Measurements from ENCODE around the gene ACER2. TPM values are rescaled to one million over a fixed set of nuclear protein-coding genes. Genes with fewer than 3 reads are reported as not detected.
A peak's percentile ranks its signal among the peaks of the same experiment; 100 is the strongest.

ACER2 gene
- total and polyA plus RNA-seq, 2 of the 4 experiments (the other 2 are of a cell fraction): 0.84 to 1.6 TPM

DNA sequence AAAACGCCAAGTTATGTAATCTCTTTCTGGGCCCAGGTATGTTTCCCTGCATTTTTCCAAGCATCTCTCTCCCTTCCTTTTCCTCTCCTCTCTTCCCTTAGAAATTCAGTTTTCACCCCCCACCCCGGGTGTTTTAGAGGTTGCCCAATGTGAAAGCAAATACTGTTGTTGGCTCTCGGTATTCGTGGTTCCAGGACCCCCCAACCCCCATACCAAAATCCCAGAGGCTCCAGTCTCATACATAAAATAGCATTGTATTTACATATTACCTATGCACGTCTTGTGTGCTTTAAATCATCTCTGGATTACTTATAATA, 48.8 kb downstream of the ACER2 start:
- Histone ChIP-seq H3K9ac (ENCODE audit: low read depth, low read length) (peak overlapping the region; percentile 45; the same call in 1 of the 2 replicates), H3K36me3 (ENCODE audit: control insufficient read depth, insufficient read depth, low read length) (no peaks in the 10 kb centered on the region), H3K23ac (ENCODE audit: low read depth, low read length) (no peak overlapping the region), H4K5ac (ENCODE audit: low read depth, low read length) (no peak overlapping the region), H2BK20ac (ENCODE audit: low read depth, low read length) (no peak overlapping the region), H3K4me3 (ENCODE audit: insufficient read depth, low read depth, low read length) (peak overlapping the region; percentile 24; the same call in 1 of the 2 replicates), H3K9me3 (ENCODE audit: control insufficient read depth, insufficient read depth, low read length) (no peaks in the 10 kb centered on the region), H3K18ac (ENCODE audit: low read depth, low read length) (no peak overlapping the region), H3K27ac (ENCODE audit: insufficient read depth, low read length) (no peak overlapping the region), H3K9me1 (ENCODE audit: insufficient read depth, low read length) (no peaks in the 10 kb centered on the region), H3K4me2 (ENCODE audit: low read depth, low read length) (peak overlapping the region; percentile 85), H3K79me1 (ENCODE audit: low read depth in 1 of 2, low read length in 2 of 2) (no peaks in the 10 kb centered on the region), H4K91ac (ENCODE audit: insufficient read depth, low read depth, low read length) (no peak overlapping the region), H2AK5ac (ENCODE audit: low read depth, low read length) (no peak overlapping the region), H4K20me1 (ENCODE audit: insufficient read depth, low read length) (no peaks in the 10 kb centered on the region), H2BK120ac (ENCODE audit: low read depth, low read length) (no peak overlapping the region), H3K4ac (ENCODE audit: low read depth, low read length) (no peak overlapping the region), H2BK15ac (ENCODE audit: low read depth, low read length) (no peak overlapping the region), H3K27me3 (ENCODE audit: control insufficient read depth, insufficient read depth, low read length) (0 out of 2 replicates have a peak, but pooled peaks cover 2% of the 10 kb centered on the region), H2AFZ (replicated peaks; ENCODE audit: low read length, poor library complexity) (no peak overlapping the region), H3K14ac (replicated peaks; ENCODE audit: low read depth, low read length) (no peak overlapping the region), H3K4me1 (ENCODE audit: control insufficient read depth, insufficient read depth, low read length) (no peaks in the 10 kb centered on the region), H3K56ac (ENCODE audit: extremely low read depth, insufficient read depth, low read length) (no peak overlapping the region; the same call in 1 of the 2 replicates), H2AK9ac (replicated peaks; ENCODE audit: low read depth, low read length, poor library complexity) (no peak overlapping the region), H4K8ac (ENCODE audit: low read depth in 2 of 2, low read length in 2 of 2) (no peak overlapping the region), H2BK5ac (ENCODE audit: low read depth, low read length, poor library complexity, severe bottlenecking) (no peak overlapping the region)
- TF ChIP-seq, protein P1, sequence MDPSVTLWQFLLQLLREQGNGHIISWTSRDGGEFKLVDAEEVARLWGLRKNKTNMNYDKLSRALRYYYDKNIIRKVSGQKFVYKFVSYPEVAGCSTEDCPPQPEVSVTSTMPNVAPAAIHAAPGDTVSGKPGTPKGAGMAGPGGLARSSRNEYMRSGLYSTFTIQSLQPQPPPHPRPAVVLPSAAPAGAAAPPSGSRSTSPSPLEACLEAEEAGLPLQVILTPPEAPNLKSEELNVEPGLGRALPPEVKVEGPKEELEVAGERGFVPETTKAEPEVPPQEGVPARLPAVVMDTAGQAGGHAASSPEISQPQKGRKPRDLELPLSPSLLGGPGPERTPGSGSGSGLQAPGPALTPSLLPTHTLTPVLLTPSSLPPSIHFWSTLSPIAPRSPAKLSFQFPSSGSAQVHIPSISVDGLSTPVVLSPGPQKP (IDR thresholded peaks at IDR 0.05; ENCODE audit: borderline replicate concordance, low read depth, low read length): no peak
- TF ChIP-seq, protein P2, sequence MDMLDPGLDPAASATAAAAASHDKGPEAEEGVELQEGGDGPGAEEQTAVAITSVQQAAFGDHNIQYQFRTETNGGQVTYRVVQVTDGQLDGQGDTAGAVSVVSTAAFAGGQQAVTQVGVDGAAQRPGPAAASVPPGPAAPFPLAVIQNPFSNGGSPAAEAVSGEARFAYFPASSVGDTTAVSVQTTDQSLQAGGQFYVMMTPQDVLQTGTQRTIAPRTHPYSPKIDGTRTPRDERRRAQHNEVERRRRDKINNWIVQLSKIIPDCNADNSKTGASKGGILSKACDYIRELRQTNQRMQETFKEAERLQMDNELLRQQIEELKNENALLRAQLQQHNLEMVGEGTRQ (IDR thresholded peaks at IDR 0.05; ENCODE audit: low read depth, low read length): no peak
- TF ChIP-seq RFX5 (IDR thresholded peaks at IDR 0.05; ENCODE audit: low read depth, low read length): no peak
- TF ChIP-seq SMC3 (IDR thresholded peaks at IDR 0.05; ENCODE audit: low read depth, low read length): no peak
- no peak for TF ChIP-seq MAFK (IDR thresholded peaks at IDR 0.05; ENCODE audit: low read depth, low read length)
- TF ChIP-seq RCOR1 (IDR thresholded peaks at IDR 0.05; ENCODE audit: insufficient replicate concordance, low read length): no peak
- TF ChIP-seq POLR2A (IDR thresholded peaks at IDR 0.05; ENCODE audit: low read depth, low read length): no peak
- TF ChIP-seq CHD1 (IDR thresholded peaks at IDR 0.05; ENCODE audit: low read depth, low read length): no peak
- no peak for TF ChIP-seq MAZ (IDR thresholded peaks at IDR 0.05; ENCODE audit: borderline replicate concordance, low read depth, low read length)
- CTCF ChIA-PET: interaction anchor here (0.6 to 1.3 kb wide), 4 partner anchors 99 to 1277 kb away, joined by 3 to 10 read pairs (median 4); no protein-coding TSS in a partner anchor
- dilution Hi-C loops (cut with HindIII; ENCODE audit: low sequenced_read_pairs, unreplicated experiment): no loop called here
- in situ Hi-C loops (cut with MboI; ENCODE audit: low sequenced_read_pairs): no loop called here
- no TSS peak for BruUV-seq (replicated peaks)
- no CpG with 5 or more reads among the region's 5 CpGs for WGBS, 2 experiments (ENCODE audit: extremely low coverage in 2 of 2, insufficient read length in 1 of 2)
- DNase-seq (no peak), ATAC-seq (ENCODE audit: low read depth) (peak; percentile 25; the same call in 1 of the 2 replicates)
- POLR2A ChIA-PET (ENCODE audit: unreplicated experiment): no interaction called here
- intact Hi-C loops (cut with micrococcal nuclease): loop anchor here (1.0 to 10.0 kb wide), 10 partner anchors 77 to 1647 kb away; partner anchors contain the start of genes DENND4C, PLIN2, RPS6 and RRAGA
